Right atrium auricular region (tissue), 2 donors: Measurements from ENCODE around the gene TMPRSS7. TPM values are rescaled to one million over a fixed set of nuclear protein-coding genes. Genes with fewer than 3 reads are reported as not detected.
"Not testable (repeated sequence)": the region's sequence is repeated elsewhere in the genome, so short reads cannot be mapped to it uniquely, and the experiment has no call there.

Experiments
- DNase-seq: peaks from one replicate; pipeline ENCODE4 v3.0.0-alpha.2; 2019; ENCODE audit warnings: low spot score
- H3K27ac ChIP-seq, 2 donors: fragments of 200-600 bp; sonication (generic); 1 replicate in 1 of 2; 2 replicates in 1 of 2; pipeline ENCODE4 v1.5.1; 2016 to 2019
- H3K27me3 ChIP-seq, 2 donors: fragments of 200-600 bp; sonication (generic); one replicate each; pipeline versions ENCODE4 v1.5.1 to v1.6.0; 2017 to 2019
- H3K36me3 ChIP-seq: fragments of 200-600 bp; sonication (generic); one replicate; pipeline ENCODE4 v1.5.1; 2016
- H3K4me1 ChIP-seq, 2 donors: fragments of 200-600 bp; sonication (generic); one replicate each; pipeline versions ENCODE4 v1.5.1 to v1.6.0; 2017 to 2019
- H3K4me3 ChIP-seq, 2 donors: fragments of 200-600 bp; sonication (generic); 1 replicate in 1 of 2; 2 replicates in 1 of 2; pipeline ENCODE4 v1.5.1; 2017 to 2019; ENCODE audit warnings: mild to moderate bottlenecking in 1 of 2, moderate library complexity in 1 of 2
- H3K9me3 ChIP-seq, 2 donors: fragments of 200-600 bp; sonication (generic); one replicate each; pipeline ENCODE4 v1.5.1; 2019
- CTCF ChIP-seq, 2 donors: fragments of 200-600 bp; sonication (generic); IDR thresholded peaks; one replicate each; pipeline ENCODE4 v1.5.1; 2019; ENCODE audit warnings: antibody characterized with exemption in 2 of 2
- total RNA-seq, 2 donors: library from RNA; depleted of rRNA; stranded (reverse); fragments of >200 nt; gene quantifications; one replicate each; pipeline ENCODE4 v1.1.0, GENCODE V29; 2016

TMPRSS7 gene
- total RNA-seq, 2 donors from 2014 or later, result not detected

GRCh38 chr3:112027826-112028225 is 6.7 kb upstream of the TMPRSS7 start:
- TF ChIP-seq CTCF (IDR thresholded peaks at IDR 0.05), result no peak
- no peak overlapping the region for H3K4me3 ChIP-seq
- no peak for DNase-seq
- no peaks in the 10 kb centered on the region for H3K4me1 ChIP-seq
- H3K27me3 ChIP-seq, result no peaks in the 10 kb centered on the region
- no peak overlapping the region for H3K27ac ChIP-seq
- H3K36me3 ChIP-seq, result no peaks in the 10 kb centered on the region
- no peaks in the 10 kb centered on the region for H3K9me3 ChIP-seq

GRCh38 chr3:112030901-112031300 is 3.6 kb upstream of the TMPRSS7 start:
- H3K27me3 ChIP-seq, result no peaks in the 10 kb centered on the region
- no peak overlapping the region for H3K27ac ChIP-seq
- TF ChIP-seq CTCF (IDR thresholded peaks at IDR 0.05), result no peak
- no peak overlapping the region for H3K4me3 ChIP-seq
- H3K4me1 ChIP-seq, result no peaks in the 10 kb centered on the region
- H3K9me3 ChIP-seq, result no peaks in the 10 kb centered on the region
- no peaks in the 10 kb centered on the region for H3K36me3 ChIP-seq
- no peak for DNase-seq

- no peaks in the 10 kb centered on the region for H3K27me3 ChIP-seq
- H3K4me1 ChIP-seq, result no peaks in the 10 kb centered on the region
- DNase-seq, result no peak
- no peaks in the 10 kb centered on the region for H3K36me3 ChIP-seq
- H3K27ac ChIP-seq, result no peak overlapping the region
- H3K9me3 ChIP-seq, result no peaks in the 10 kb centered on the region
- no peak overlapping the region for H3K4me3 ChIP-seq
- TF ChIP-seq CTCF (IDR thresholded peaks at IDR 0.05), result no peak
These were observed 2.3 kb upstream of the TMPRSS7 start for GRCh38 chr3:112032098-112032731.

- no peak for TF ChIP-seq CTCF (IDR thresholded peaks at IDR 0.05)
- Histone ChIP-seq H3K36me3 (no peaks in the 10 kb centered on the region), H3K27ac (no peak overlapping the region), H3K27me3 (no peaks in the 10 kb centered on the region), H3K4me1 (no peaks in the 10 kb centered on the region), H3K9me3 (no peaks in the 10 kb centered on the region), H3K4me3 (no peak overlapping the region)
- no peak for DNase-seq
These were observed 705 bp downstream of the TMPRSS7 start for GRCh38 chr3:112035241-112035640.

GRCh38 chr3:112037194-112037593 is 2.7 kb downstream of the TMPRSS7 start:
- H3K4me3 ChIP-seq, H3K4me1 ChIP-seq, H3K9me3 ChIP-seq, H3K27ac ChIP-seq, DNase-seq, H3K36me3 ChIP-seq, H3K27me3 ChIP-seq: not testable (repeated sequence)

GRCh38 chr3:112038863-112039262 is 4.3 kb downstream of the TMPRSS7 start:
- H3K36me3 ChIP-seq, result no peaks in the 10 kb centered on the region
- DNase-seq, result no peak

More at GRCh38 chr3:112038863-112039262, 4.3 kb downstream of the TMPRSS7 start:
- Histone ChIP-seq H3K4me3 (no peak overlapping the region), H3K4me1 (no peaks in the 10 kb centered on the region), H3K27ac (no peak overlapping the region), H3K9me3 (no peaks in the 10 kb centered on the region), H3K27me3 (no peaks in the 10 kb centered on the region)
- no peak for TF ChIP-seq CTCF (IDR thresholded peaks at IDR 0.05)
